Neuronal stem cell (in vitro differentiated cells): ENCODE measurements around the gene FSTL4.

ENCODE experiments used
- DNase-seq: peaks from one replicate; pipeline ENCODE4 v3.0.0-alpha.2; 2013; ENCODE audit warnings: low spot score
- H2AFZ ChIP-seq: one replicate; pipeline ENCODE4 v1.6.1; 2013; ENCODE audit warnings: mild to moderate bottlenecking, low read length, inconsistent platforms
- H2AK5ac ChIP-seq: 2 replicates; pipeline ENCODE4 v1.6.1; 2013; ENCODE audit warnings: low read depth, mild to moderate bottlenecking, inconsistent platforms, low read length, moderate library complexity, mixed read lengths
- H2BK120ac ChIP-seq: 2 replicates; pipeline ENCODE4 v1.6.1; 2013; ENCODE audit warnings: low read depth, mild to moderate bottlenecking, inconsistent platforms, low read length, moderate library complexity, mixed read lengths
- H2BK12ac ChIP-seq: one replicate; pipeline ENCODE4 v1.6.1; 2013; ENCODE audit warnings: low read length, inconsistent platforms
- H2BK15ac ChIP-seq: 2 replicates; pipeline ENCODE4 v1.6.1; 2013; ENCODE audit warnings: mild to moderate bottlenecking, low read length, inconsistent platforms, mixed read lengths
- H2BK5ac ChIP-seq: one replicate; pipeline ENCODE4 v1.6.1; 2013; ENCODE audit warnings: inconsistent platforms, mild to moderate bottlenecking, low read length, moderate library complexity
- H3K14ac ChIP-seq: one replicate; pipeline ENCODE4 v1.6.1; 2013; ENCODE audit warnings: low read length, inconsistent platforms
- H3K18ac ChIP-seq: 2 replicates; pipeline ENCODE4 v1.6.1; 2013; ENCODE audit warnings: low read length, inconsistent platforms
- H3K23ac ChIP-seq: 2 replicates; pipeline ENCODE4 v1.6.1; 2013; ENCODE audit warnings: low read depth, mild to moderate bottlenecking, mixed read lengths, low read length, inconsistent platforms; ENCODE audit not compliant: poor library complexity
- H3K27ac ChIP-seq: replicated peaks from 3 replicates; pipeline ENCODE4 v1.5.1; 2013; ENCODE audit warnings: low read length, inconsistent platforms
- H3K27me3 ChIP-seq, 3 experiments: 2 replicates each; pipeline ENCODE4 v1.6.1; 2013; ENCODE audit warnings: low read length in 3 of 3, mild to moderate bottlenecking in 2 of 3, inconsistent platforms in 1 of 3, low read depth in 1 of 3, mixed read lengths in 1 of 3, moderate library complexity in 1 of 3; ENCODE audit not compliant: control insufficient read depth in 3 of 3, insufficient read depth in 3 of 3
- H3K36me3 ChIP-seq, 2 donors: replicated peaks in 1 of 2; 2 replicates each; pipeline ENCODE4 v1.6.1; 2013; ENCODE audit warnings: low read length in 2 of 2; ENCODE audit not compliant: control insufficient read depth in 2 of 2, insufficient read depth in 2 of 2
- H3K4ac ChIP-seq: 2 replicates; pipeline ENCODE4 v1.6.1; 2013; ENCODE audit warnings: inconsistent platforms, mild to moderate bottlenecking, low read length, moderate library complexity
- H3K4me1 ChIP-seq, 2 donors: 1 replicate in 1 of 2; 2 replicates in 1 of 2; pipeline ENCODE4 v1.6.1; 2013; ENCODE audit warnings: low read length in 2 of 2, low read depth in 1 of 2; ENCODE audit not compliant: control insufficient read depth in 2 of 2, insufficient read depth in 1 of 2
- H3K4me2 ChIP-seq: one replicate; pipeline ENCODE4 v1.6.1; 2013; ENCODE audit warnings: mild to moderate bottlenecking, low read length, inconsistent platforms; ENCODE audit not compliant: insufficient read depth, poor library complexity, severe bottlenecking
- H3K4me3 ChIP-seq, 2 donors: 2 replicates each; pipeline ENCODE4 v1.5.1; 2013; ENCODE audit warnings: low read length in 2 of 2, mild to moderate bottlenecking in 2 of 2, inconsistent platforms in 1 of 2, moderate library complexity in 1 of 2
- H3K79me1 ChIP-seq: one replicate; pipeline ENCODE4 v1.6.1; 2013; ENCODE audit warnings: low read depth, mild to moderate bottlenecking, inconsistent platforms, low read length, moderate library complexity
- H3K9ac ChIP-seq: one replicate; pipeline ENCODE4 v1.6.1; 2013; ENCODE audit warnings: mild to moderate bottlenecking, low read depth, low read length, inconsistent platforms; ENCODE audit not compliant: poor library complexity
- H3K9me3 ChIP-seq, 2 donors: replicated peaks in 1 of 2; 2 replicates each; pipeline versions ENCODE3 to v1.6.1; 2013; ENCODE audit warnings: low read length in 2 of 2, mild to moderate bottlenecking in 2 of 2, inconsistent platforms in 1 of 2, low read depth in 1 of 2, mixed read lengths in 1 of 2, moderate library complexity in 1 of 2; ENCODE audit not compliant: control insufficient read depth in 2 of 2, insufficient read depth in 1 of 2
- H4K8ac ChIP-seq: one replicate; pipeline ENCODE4 v1.6.1; 2013; ENCODE audit warnings: low read depth, mild to moderate bottlenecking, inconsistent platforms, low read length, moderate library complexity
- H4K91ac ChIP-seq: one replicate; pipeline ENCODE4 v1.6.1; 2013; ENCODE audit warnings: low read length, low read depth, mild to moderate bottlenecking, inconsistent platforms; ENCODE audit not compliant: poor library complexity
- WGBS, 2 donors: extraction: QIAGEN DNeasy Blood & Tissue Kit; methylation state at CpG; one replicate each; pipeline ENCODE4 v1.1.7; 2013; ENCODE audit warnings: missing lambda C conversion rate in 2 of 2, mixed read lengths in 1 of 2; ENCODE audit not compliant: insufficient read length in 2 of 2, insufficient replicate concordance in 1 of 2; ENCODE audit errors: extremely low coverage in 2 of 2; 5-methylcytosine and 5-hydroxymethylcytosine counted together

The FSTL4 gene

GRCh38 chr5:133523961-133524586 lies 88.3 kb downstream of the FSTL4 start:
- Histone ChIP-seq H3K79me1 (no peaks in the 10 kb centered on the region), H2BK12ac (peak overlapping the region; percentile 52), H3K4me3 (no peak overlapping the region), H3K18ac (peak overlapping the region; percentile 57), H3K4ac (no peak overlapping the region), H3K9me3 (no peaks in the 10 kb centered on the region), H3K4me2 (no peak overlapping the region), H3K27me3 (peaks cover 0 to 3% (median 0%) of the 10 kb centered on the region in 3 experiments), H3K23ac (peak overlapping the region; percentile 18), H2BK120ac (peak overlapping the region; percentile 11), H2AK5ac (no peak overlapping the region), H2BK15ac (no peak overlapping the region), H3K4me1 (peaks cover 0 to 10% of the 10 kb centered on the region in 2 donors), H3K27ac (no peak overlapping the region), H3K36me3 (no peaks in the 10 kb centered on the region), H3K9ac (no peak overlapping the region), H2AFZ (no peak overlapping the region), H3K14ac (no peak overlapping the region), H4K91ac (no peak overlapping the region), H4K8ac (no peak overlapping the region), H2BK5ac (no peak overlapping the region)
- no CpG with 5 or more reads among the region's 12 CpGs for WGBS, 2 donors
- no peak for DNase-seq

DNA sequence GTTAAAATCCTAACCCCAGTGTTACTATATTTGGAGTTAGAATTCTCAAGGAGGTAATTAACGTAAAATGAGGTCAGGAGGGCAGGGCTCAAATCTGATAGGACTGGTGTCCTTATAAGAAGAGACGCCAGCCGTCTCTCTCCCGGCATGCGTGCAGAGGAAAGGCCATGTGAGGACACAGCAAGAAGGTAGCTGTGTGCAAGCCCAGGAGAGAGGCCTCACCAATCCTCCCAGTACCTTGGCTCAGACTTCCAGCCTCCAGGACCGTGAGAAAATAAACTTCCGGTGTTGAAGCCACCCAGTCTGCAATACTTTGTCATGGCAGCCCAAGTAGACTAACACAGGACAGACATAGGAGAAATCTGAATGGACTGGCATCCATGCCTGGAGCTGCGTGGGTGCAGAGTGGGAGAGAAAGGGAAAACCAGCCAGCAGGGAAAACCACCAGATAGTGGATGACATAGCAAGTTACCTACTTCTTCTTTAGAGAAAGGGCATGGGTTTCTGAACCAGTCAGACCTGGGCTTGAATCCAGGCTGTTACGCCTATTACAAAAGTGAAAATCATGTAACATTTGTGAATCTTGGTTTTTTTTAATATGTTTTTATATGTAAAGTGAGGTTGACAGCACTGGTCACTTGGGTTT lies 89.2 kb downstream of the FSTL4 start:
- Histone ChIP-seq H3K14ac (peak overlapping the region; percentile 25), H3K18ac (no peak overlapping the region), H3K4me3 (no peak overlapping the region), H3K79me1 (no peaks in the 10 kb centered on the region), H2AFZ (no peak overlapping the region), H3K9me3 (no peaks in the 10 kb centered on the region), H3K36me3 (no peaks in the 10 kb centered on the region), H3K4me1 (peaks cover 0 to 11% of the 10 kb centered on the region in 2 donors), H4K91ac (no peak overlapping the region), H2BK120ac (no peak overlapping the region), H4K8ac (no peak overlapping the region), H3K27me3 (peaks cover 0 to 3% (median 0%) of the 10 kb centered on the region in 3 experiments), H2BK15ac (no peak overlapping the region), H3K4ac (no peak overlapping the region), H2AK5ac (no peak overlapping the region), H2BK12ac (no peak overlapping the region), H3K27ac (no peak overlapping the region), H2BK5ac (no peak overlapping the region), H3K9ac (no peak overlapping the region), H3K23ac (no peak overlapping the region), H3K4me2 (no peak overlapping the region)
- no CpG with 5 or more reads among the region's 9 CpGs for WGBS, 2 donors
- no peak for DNase-seq

DNA sequence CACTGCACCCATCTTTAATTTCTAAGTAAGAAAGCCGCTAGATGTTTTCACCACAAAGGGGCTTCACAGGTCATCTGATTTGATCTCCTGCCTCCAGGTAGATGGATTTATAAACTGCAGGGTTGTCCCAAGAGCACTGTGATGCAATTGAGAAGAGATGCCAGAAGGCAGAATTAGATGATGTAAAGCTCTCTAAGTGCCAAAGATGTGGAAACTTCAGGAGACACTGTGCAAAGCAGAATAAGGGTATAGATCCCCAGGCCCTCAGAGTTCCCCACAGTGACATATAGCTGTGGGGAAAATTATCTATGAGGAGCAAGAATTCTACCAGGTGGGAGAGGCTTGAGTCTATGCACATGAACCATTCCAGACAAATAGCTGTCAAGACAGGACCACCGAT lies 90.5 kb downstream of the FSTL4 start:
- WGBS, 2 donors: no CpG with 5 or more reads among the region's 2 CpGs
- no peaks in the 10 kb centered on the region for H3K9me3 ChIP-seq

DNA sequence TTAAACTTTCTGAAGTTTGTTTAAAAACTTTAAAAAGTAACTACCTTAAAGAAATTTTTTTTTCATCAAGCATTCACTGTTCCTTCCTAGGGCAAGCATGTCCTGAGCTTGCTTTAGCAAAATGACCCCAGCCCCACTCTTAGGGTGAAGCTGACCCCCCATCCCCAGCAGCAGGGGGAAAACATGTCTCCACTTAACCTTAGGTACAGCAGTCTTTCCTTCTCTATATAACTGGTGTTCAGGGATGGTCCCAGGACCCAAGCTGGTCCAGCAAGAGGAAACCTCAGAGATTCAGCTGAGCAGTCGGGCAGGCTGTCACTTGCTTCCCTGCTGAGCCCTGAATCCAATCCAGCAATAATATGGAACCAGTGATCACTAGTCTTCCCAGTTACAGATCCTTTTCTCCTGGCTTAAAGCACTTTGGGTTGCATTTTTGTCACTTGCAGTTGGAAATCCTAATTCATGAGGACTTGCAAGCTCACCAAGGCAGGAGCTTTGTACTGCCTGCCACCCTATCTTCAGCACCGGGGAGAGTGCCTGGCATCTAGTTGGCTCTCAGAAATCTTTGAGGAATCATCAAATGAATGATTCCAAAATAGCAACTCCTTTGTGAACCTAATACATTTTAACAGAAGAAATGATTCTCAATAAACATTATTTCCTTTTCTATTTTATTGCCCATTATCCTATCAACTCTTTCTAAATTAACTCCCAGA lies 91.2 kb downstream of the FSTL4 start:
- H3K27ac ChIP-seq: no peak overlapping the region
- no peaks in the 10 kb centered on the region for H3K9me3 ChIP-seq
- no peak overlapping the region for H2AFZ ChIP-seq
- H2BK5ac ChIP-seq: no peak overlapping the region
- no peak overlapping the region for H3K18ac ChIP-seq
- no peak overlapping the region for H3K14ac ChIP-seq
- peaks cover 0 to 3% (median 0%) of the 10 kb centered on the region in 3 experiments for H3K27me3 ChIP-seq
- H3K36me3 ChIP-seq: no peaks in the 10 kb centered on the region
- no peak overlapping the region for H4K8ac ChIP-seq
- H3K9ac ChIP-seq: no peak overlapping the region
- H2BK120ac ChIP-seq: no peak overlapping the region
- H2AK5ac ChIP-seq: no peak overlapping the region
- peaks cover 0 to 11% of the 10 kb centered on the region in 2 donors for H3K4me1 ChIP-seq
- no peak for DNase-seq
- no peak overlapping the region for H4K91ac ChIP-seq
- H3K4me3 ChIP-seq: no peak overlapping the region
- no peak overlapping the region for H3K23ac ChIP-seq
- H3K79me1 ChIP-seq: no peaks in the 10 kb centered on the region
- H3K4me2 ChIP-seq: no peak overlapping the region
- H3K4ac ChIP-seq: no peak overlapping the region
- WGBS, 2 donors: no CpG with 5 or more reads among the region's 2 CpGs
- H2BK15ac ChIP-seq: no peak overlapping the region
- H2BK12ac ChIP-seq: no peak overlapping the region

More for the DNA sequence above, 90.5 kb downstream of the FSTL4 start:
- no peak overlapping the region for H3K4ac ChIP-seq
- no peak overlapping the region for H2BK120ac ChIP-seq
- no peaks in the 10 kb centered on the region for H3K36me3 ChIP-seq
- no peak overlapping the region for H3K9ac ChIP-seq
- no peak for DNase-seq
- H3K27ac ChIP-seq: no peak overlapping the region
- H3K18ac ChIP-seq: no peak overlapping the region
- H2BK15ac ChIP-seq: no peak overlapping the region
- no peak overlapping the region for H2AK5ac ChIP-seq
- no peak overlapping the region for H3K4me2 ChIP-seq
- peaks cover 0 to 3% (median 0%) of the 10 kb centered on the region in 3 experiments for H3K27me3 ChIP-seq
- H3K4me3 ChIP-seq: no peak overlapping the region
- H2AFZ ChIP-seq: no peak overlapping the region
- no peak overlapping the region for H2BK12ac ChIP-seq
- peaks cover 0 to 11% of the 10 kb centered on the region in 2 donors for H3K4me1 ChIP-seq
- no peak overlapping the region for H4K8ac ChIP-seq
- H3K79me1 ChIP-seq: no peaks in the 10 kb centered on the region
- no peak overlapping the region for H2BK5ac ChIP-seq
- H3K23ac ChIP-seq: no peak overlapping the region
- H3K14ac ChIP-seq: no peak overlapping the region
- H4K91ac ChIP-seq: no peak overlapping the region
